Activated CD4-positive, CD25-positive, alpha-beta regulatory T cell treated with anti-CD3 and anti-CD28 coated beads, Interleukin-2, amount 50 U/mL, for 72 hours (primary cell): Measurements from ENCODE around the gene EHF.

Source experiments
- DNase-seq: peaks from one replicate; pipeline ENCODE4 v3.0.0; 2021

Gene EHF

DNA sequence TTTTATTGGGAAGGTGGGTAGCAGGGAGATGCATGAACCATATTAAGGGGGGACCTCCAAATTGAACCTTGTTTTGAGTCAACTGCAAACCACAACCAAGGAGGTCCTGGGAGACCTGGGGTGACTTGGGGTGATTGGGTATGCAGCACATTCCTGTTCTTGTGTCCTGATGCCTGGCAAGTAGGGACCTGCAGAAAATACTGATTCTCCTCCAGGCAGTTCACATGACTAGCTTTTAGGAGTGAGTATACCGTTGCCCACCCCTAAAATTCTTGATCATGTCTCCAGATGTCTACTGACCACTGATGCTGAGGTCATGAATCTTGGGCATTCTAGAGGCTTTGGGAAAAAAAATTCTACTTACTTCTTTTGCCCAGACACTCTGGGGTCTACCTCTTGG is 6.3 kb downstream of the EHF start:
- no peak for DNase-seq

- DNase-seq = no peak
Measured at GRCh38 chr11:34629711-34630110, 8.8 kb downstream of the EHF start.

- DNase-seq = no peak
Measured at GRCh38 chr11:34630544-34630943, 9.7 kb downstream of the EHF start.

GRCh38 chr11:34631297-34631696 is 10.4 kb downstream of the EHF start:
- DNase-seq = no peak

- no peak for DNase-seq
Measured at GRCh38 chr11:34631737-34632104, 10.8 kb downstream of the EHF start.

- DNase-seq = no peak
Measured at GRCh38 chr11:34632105-34632791, 11.4 kb downstream of the EHF start.

DNA sequence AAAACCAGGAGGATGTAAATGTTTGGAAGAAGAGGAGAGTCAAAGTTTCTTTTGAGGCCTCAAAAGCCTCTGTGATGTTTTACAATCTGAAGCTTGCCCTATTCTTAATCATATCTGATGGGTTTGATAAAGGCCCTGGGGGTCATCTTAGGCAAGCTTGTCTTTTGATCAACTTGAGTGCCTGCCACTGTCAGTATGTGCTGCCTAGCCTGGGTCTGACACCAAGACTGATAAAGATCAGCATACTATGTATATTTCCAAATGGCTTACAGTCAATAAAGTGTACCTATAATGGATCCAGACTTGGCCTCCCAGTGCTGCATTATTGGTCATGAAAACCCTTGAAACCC is 12.7 kb downstream of the EHF start:
- no peak for DNase-seq

DNA sequence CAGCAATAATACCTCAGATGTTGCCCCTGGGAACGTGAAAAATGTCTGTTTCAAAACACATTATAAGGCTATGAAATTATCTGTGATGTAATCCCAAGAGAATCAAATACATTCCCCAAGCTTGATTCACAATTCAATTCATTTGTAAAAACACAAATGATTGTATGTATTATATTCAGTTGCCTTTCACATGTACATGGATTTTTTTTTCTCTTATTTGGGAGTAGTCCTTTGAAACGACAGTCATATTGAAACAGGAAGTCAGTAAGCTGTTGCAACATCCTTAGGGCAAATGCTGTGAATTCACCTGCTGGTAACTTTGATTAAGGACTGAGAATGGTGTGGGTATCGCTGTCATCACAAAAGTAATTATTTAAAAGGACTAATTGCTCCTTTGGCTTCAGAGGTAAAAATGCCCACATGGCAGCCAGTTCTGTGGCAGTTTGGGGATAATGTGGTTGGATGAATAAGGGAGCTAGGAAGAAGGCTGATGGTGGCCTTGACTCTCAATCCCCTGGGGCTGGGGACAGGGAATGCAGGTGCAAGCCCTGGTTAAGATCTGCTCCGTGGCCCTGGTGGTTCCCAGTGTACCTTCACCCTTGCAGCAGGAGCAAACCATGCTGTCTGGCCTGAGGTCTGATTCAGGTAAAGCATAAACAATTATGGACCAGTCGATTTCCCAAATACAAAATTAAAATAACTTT is 13.2 kb downstream of the EHF start:
- DNase-seq = no peak

DNA sequence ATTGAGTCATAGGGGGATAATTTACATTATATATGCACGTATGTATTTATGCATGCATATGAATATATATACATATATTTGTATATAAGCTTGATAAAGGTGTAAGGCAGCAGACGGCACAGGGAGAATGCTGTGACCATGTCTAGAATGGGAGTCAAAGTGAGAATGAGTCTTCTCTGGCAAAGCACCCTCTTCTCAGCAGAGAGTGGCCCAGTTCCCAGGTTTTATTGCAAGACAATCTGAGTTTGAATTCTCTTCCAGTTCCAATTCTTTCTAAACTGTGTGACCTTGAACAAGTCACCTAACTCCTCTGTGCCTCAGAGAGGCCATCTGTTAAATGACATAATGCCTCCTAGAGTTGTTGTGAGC is 13.8 kb downstream of the EHF start:
- no peak for DNase-seq

GRCh38 chr11:34636127-34636526 is 15.2 kb downstream of the EHF start:
- no peak for DNase-seq

DNA sequence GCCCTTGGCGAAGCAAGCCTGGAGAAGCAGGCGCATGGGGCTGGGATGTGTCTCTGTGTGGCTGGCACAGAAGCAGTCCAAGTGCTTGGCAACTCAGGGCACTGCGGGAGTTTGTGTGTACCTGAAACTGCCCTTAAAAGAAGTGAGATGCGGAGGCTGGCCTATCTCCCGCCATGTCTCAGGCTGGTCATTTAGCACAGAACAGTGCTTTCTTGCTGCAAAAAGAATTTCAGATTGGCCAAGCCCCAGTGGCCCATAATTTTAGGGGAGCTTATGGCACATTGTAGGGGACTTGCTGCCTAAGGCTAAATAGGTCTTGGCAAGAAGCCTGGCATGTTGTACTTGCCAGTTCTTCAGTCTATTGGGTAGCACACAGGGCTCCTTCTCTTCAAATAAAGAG is 16.4 kb downstream of the EHF start:
- DNase-seq = no peak

- no peak for DNase-seq
Measured at GRCh38 chr11:34638897-34639296, 18.0 kb downstream of the EHF start.

- no peak for DNase-seq
Measured at GRCh38 chr11:34639545-34639944, 18.7 kb downstream of the EHF start.

DNA sequence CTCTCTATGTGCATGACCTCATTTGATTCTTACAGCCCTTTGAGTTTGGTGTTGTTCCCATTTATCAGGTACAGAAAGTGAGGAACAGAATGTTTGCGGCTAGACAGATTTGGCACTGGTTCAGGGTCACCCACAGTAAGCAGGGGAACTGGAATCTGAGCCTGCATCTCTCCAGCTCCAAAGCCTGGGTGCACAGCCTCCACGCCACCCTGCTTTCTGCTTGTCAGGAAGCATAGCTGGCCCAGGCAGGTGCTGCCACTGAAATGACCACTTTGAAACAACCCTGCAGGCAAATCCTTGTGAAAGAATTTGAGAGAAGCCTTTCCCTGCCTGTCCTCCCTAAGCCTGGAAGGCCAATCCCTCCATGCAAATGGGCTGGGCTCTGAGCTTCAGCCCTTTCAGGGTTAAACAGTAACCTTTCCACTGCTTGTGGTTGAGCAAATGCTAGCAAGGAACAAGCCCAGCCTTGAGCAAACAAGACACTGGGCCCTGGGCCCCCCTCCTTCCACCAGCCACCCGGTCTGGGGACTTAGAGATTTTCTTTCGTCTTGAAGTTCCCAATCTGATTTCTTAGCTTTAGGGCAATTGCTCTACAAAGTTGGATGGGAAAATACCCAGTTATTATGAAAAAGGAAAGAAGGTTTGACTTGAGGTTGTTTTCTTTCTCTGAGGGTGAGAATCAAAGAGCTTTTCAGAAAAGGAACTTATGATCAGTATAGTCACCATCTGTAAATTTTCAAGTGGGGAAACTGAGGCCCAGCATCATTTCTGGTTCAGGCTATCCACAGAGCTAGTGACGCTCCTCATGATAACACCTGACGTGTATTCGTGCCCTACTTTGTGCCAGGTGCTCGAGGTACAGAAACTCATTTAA is 19.4 kb downstream of the EHF start:
- DNase-seq = no peak

- no peak for DNase-seq
Measured at GRCh38 chr11:34640924-34641275, 20.0 kb downstream of the EHF start.

DNA sequence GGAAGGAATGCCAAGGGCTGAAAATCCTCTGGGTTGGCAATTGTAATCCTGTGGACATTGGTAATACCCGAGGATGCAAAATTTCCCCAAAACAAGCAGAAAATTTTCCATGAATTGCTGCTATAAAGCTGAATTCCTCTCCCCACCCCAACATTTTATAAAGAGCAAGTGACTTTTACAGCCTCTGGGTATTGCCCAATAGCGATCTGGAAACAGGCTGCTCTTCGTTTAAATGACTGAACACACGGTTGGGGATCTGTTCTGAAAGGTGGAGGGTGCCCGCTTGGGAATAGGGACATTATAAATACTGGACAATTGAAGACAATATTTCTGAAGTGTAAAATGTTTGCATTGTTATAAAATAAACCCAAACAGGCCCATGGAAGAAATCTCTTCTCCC is 20.6 kb downstream of the EHF start:
- no peak for DNase-seq

DNA sequence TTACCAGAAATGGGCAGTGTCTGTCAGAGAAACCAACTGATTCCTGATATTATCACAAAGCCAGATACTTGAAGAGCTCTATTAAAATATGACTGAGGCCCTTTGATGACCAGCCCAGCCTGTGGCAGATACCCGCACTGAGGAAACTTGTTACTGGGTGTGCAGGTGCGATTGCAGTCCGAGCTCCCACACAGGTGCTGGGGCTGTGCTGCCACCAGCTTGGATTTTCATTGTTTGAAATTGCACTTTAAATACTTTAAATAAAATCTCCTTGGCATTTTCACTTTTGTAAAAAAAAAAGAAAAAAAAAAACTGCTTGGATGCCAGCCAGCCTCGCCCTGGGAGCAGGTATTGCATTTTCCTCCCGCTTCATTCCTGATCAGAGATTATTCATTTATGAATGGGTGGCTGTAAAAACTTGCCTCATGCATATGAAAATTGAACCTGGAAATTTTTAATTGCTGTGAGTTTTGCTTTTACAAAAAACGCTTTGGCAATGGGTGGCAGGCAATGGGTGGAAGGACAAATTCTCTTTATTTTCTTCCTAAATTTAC is 21.2 kb downstream of the EHF start:
- DNase-seq = no peak

- no peak for DNase-seq
Measured at GRCh38 chr11:34642873-34643272, 22.0 kb downstream of the EHF start.

DNA sequence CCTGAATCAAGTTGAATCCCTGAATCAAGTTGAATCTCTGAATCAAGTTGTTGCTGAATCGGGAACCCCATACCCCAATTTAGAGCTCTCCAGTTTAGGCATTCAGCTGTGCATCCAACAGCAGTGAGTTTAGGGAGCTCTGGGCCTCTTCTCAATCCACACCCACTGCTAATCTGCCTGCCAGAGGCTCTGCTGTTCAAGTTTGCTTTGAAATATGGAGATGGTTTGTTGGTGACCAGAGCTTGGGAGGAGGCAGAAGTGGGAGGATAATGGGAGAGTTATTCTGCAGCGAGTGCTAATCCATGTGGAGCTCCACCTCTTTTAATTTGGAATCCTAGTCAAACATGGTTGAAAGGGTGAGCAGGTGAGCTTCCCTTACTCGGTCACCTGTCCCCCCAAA is 22.4 kb downstream of the EHF start:
- no peak for DNase-seq

DNA sequence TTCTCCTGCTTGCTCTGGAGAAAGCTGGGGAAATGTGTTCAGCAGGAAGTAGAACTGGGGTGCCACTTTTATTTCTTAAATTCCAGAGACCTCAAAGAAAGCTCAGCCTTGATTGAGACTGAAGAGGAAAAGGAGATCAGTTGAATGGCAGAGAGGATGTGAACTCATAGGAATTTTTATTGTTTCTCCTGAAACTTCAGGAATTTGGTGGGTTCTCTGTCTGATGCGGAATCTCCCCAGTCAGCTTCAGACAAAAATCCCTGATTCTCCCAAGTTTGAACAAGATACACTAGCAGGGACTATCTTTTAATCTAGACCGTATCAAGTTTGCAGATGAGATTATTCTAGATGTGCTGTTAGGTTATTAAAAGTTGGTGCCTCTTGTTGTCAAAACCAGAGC is 23.0 kb downstream of the EHF start:
- DNase-seq = no peak

DNA sequence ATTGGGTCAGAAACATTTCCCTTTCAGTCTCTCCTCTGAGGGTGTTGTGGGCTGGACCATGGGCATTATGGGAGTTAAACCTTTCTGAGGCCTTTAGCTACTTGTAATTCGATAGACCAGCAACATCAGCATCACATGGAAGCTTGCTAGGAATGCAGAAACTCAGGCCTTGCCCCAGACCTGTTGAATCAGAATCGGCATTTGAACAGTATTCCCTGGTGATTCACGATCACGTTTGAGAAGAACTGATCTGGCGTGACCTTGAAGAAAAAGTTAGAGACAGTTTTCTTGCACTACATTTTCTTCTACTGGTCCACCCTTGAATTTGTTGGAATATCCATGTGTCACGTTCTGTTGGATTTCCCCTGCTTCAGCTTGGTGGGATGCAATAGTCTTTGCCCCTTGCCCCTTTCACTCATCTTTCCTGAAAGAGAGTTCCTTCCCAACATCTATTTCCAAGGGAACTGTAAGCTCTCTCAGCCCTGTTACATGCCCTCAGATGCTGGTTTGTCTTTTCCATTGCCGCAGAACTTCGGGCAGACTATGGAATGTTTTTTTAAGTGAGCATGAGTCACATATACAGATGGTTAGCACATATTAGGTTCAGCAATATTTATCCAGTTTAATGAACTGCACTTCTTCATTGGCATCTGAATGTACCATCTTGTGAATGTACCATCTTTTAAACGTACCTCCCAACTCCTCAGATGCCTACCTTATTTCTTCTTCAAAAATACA is 23.9 kb downstream of the EHF start:
- no peak for DNase-seq

DNA sequence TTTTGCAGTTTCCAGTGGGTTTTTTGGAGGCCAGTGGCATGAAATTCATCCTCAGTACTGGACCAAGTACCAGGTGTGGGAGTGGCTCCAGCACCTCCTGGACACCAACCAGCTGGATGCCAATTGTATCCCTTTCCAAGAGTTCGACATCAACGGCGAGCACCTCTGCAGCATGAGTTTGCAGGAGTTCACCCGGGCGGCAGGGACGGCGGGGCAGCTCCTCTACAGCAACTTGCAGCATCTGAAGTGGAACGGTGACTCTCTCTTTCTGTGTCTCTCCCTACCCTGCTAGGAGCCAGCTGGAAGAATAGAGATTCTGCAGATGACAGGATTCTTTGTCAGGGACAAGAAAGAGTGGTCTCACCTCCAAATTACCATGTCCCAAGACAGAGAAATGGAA is 25.5 kb downstream of the EHF start:
- no peak for DNase-seq

DNA sequence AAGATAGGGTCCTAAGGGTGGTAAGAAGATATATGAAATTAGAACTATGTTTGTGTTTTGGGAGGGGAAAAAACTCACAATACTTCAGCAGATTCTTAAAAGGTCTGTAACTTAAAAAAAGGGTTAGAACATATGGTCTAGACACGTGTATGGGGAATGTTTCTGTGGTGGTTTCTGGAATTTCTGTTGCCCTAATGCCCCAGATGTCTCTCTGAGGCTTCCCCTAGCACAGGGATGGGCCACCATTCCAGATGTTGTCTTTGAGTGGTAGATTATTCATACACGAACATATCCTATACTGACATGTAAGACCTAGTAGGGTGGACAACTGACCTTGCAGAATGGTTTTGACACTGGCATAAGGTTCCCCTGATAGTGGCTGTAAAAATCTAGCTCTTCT is 26.2 kb downstream of the EHF start:
- DNase-seq = no peak
